ENCODE results near the gene HDAC5.

HDAC5 gene

GRCh38 chr17:44086364-44087311, 36.8 kb downstream of the HDAC5 start:
- no peak for DNase-seq

GRCh38 chr17:44085908-44086307, 37.5 kb downstream of the HDAC5 start:
- no peak for DNase-seq

GRCh38 chr17:44084921-44085320, 38.5 kb downstream of the HDAC5 start:
- DNase-seq: no peak

- peak in 1 of 2 experiments; percentile 12 for DNase-seq
These were observed 39.3 kb downstream of the HDAC5 start for GRCh38 chr17:44084131-44084538.

- DNase-seq: no peak
These were observed 40.1 kb downstream of the HDAC5 start for GRCh38 chr17:44083250-44083849.

GRCh38 chr17:44082256-44082927, 41.0 kb downstream of the HDAC5 start:
- no peak for DNase-seq

- DNase-seq: no peak
These were observed 41.8 kb downstream of the HDAC5 start for GRCh38 chr17:44081681-44082080.

GRCh38 chr17:44079877-44080821, 43.3 kb downstream of the HDAC5 start:
- DNase-seq: no peak

DNA sequence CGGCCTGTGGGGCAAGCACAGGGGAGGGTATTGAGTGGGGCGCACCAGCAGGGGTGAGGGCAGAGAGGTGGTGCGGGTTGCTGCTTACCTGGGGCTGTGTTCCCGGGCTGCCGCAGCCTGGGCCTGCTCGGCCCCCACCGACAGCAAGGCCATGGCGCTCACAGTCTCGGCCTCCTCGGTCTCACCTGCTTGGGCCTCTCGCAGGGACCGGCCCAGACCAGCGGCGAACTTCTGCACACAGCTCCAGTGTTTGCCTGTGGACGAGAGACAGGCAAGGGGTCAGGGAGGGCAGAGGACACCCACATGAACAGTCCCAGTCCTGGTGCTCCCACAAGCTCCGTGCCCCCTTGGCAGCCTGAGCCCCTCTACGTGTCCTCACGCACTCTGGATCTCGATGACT, 45.0 kb downstream of the HDAC5 start:
- no peak for DNase-seq

GRCh38 chr17:44077595-44077909, 45.9 kb downstream of the HDAC5 start:
- peak; percentile 75 to 85 for DNase-seq

GRCh38 chr17:44076716-44077594, 46.5 kb downstream of the HDAC5 start:
- DNase-seq: no peak

DNA sequence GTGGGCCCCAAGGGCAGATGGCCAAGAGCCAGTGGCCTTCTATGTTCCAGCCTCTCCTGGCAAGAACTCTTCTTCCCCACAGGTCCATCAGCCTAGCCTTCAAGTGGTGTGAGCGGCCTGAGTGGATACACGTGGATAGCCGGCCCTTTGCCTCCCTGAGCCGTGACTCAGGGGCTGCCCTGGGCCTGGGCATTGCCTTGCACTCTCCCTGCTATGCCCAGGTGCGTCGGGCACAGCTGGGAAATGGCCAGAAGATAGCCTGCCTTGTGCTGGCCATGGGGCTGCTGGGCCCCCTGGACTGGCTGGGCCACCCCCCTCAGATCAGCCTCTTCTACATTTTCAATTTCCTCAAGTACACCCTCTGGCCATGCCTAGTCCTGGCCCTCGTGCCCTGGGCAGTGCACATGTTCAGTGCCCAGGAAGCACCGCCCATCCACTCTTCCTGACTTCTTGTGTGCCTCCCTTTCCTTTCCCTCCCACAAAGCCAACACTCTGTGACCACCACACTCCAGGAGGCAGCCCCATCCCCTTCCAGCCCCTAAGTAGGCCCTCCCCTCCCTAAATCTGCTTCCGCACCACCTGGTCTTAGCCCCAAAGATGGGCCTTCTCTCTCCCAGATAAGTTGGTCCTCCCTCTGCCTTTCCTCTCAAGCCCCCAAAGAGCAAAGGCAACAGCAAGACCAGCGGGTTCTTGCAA, 47.7 kb downstream of the HDAC5 start:
- DNase-seq: no peak

- no peak for DNase-seq
These were observed 48.5 kb downstream of the HDAC5 start for GRCh38 chr17:44074911-44075285.

DNA sequence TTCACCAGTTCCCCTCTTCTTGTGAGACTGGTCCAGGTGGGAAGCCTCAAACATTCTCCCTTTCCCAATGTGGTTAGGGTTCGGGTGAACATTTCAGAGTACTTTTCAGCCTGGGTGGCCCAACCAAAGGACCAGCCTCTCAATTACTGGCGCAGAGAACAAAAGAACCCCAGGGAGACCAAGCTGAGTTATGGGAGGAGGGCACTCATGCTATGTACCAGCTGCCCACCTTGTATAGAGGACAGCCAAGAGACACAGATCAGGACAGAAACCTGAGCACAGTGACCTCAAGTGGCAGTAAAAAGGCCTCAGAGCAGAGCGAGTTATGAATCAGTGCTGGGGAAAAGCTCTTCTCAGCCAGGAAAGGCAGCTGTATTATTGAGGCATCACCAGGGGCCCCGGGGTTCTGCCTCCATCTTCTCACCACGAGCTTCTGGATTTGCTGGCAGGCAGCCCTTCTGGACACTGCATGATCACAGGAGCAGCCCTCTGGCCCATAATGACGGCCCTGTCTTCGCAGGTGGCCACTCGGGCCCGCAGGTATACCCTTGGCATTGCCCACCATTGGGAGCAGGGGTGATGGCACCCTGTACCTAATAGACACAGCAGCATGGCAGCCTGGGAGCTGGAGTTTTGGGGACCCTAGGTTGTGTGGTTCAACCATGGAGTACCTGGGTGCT, 49.1 kb downstream of the HDAC5 start:
- DNase-seq: no peak

- DNase-seq: peak; percentile 42 to 47
These were observed 51.7 kb downstream of the HDAC5 start for GRCh38 chr17:44071772-44072171.

DNA sequence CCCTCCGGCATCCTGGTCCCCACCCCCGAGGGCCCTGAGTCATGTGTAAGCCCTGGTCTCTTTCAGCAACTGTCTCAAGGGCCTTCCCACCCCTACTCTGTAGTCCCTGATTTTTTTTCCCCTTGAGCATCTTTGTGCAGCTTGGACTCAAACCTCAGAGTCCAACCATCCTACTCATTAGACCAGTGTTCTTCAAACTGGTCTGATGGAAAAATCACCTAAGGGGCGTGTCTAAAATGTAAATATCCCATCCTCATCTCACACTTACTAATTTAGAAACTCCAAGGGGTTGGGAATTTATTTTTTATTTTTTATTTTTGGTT, 52.3 kb downstream of the HDAC5 start:
- DNase-seq: no peak

DNA sequence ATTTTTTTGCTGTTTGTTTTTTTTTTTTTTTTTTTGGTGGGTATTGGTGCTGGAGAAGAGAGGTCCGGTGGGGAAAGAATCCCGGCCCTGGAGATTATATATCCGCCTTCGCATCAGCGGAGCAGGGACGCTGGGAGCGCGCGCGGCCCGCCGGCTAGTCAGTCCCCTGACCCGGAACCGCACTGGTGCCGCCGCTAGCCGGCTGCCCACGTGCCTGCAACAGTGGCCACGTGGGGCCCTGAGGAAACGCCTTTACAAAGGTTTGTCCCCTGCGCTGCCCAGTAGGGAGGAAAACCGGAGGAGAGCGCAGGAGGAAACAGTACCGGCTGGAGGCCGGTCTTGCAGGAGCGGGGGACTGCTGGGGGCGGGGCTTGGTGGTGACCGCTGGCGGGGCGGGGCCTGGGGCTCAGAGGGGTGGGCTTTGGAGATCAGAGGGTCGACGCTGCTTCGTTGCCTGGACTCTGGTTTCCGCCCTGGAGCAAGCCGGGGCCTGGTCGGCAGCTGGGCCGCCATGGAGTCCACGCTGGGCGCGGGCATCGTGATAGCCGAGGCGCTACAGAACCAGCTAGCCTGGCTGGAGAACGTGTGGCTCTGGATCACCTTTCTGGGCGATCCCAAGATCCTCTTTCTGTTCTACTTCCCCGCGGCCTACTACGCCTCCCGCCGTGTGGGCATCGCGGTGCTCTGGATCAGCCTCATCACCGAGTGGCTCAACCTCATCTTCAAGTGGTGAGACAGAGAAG, 52.8 kb downstream of the HDAC5 start, which contains the start of gene G6PC3:
Gene G6PC3, plus strand, starts transcription at position 281 of the 743 bp plus-strand sequence. Its CDS starts 231 bp downstream, at position 512.
- DNase-seq: peak; percentile 97

GRCh38 chr17:44069974-44070454, 53.4 kb downstream of the HDAC5 start:
- peak in 1 of 2 experiments; percentile 28 for DNase-seq

- DNase-seq: no peak
These were observed 55.9 kb downstream of the HDAC5 start for GRCh38 chr17:44067545-44067940.
